Body of pancreas (tissue), 4 donors: ENCODE results near the gene KCNE5.

ENCODE experiments used
- CTCF ChIP-seq, 7 experiments: fragments of 450-650 bp in 4 of 7; fragments of 200-600 bp in 3 of 7; sonication (generic) in 3 of 7; IDR thresholded peaks; one replicate each; pipeline ENCODE4 v1.5.1; 2016 to 2019; ENCODE audit warnings: antibody characterized with exemption in 7 of 7
- POLR2A ChIP-seq, 3 donors: fragments of 450-650 bp; IDR thresholded peaks; one replicate each; pipeline ENCODE4 v1.6.1; 2016; ENCODE audit warnings: antibody characterized with exemption in 3 of 3, mild to moderate bottlenecking in 2 of 3

GRCh38 chrX:109624641-109625616, at the start of gene KCNE5:
- TF ChIP-seq CTCF (IDR thresholded peaks at IDR 0.05) (no peak), POLR2A (IDR thresholded peaks at IDR 0.05) (no peak)
